Adipocyte (in vitro differentiated cells): ENCODE results near the gene ARHGDIG.

Source experiments
- DNase-seq: peaks from one replicate; pipeline ENCODE4 v3.0.0-alpha.2; 2015; ENCODE audit warnings: low read depth
- H3K27me3 ChIP-seq: replicated peaks from 2 replicates; pipeline ENCODE4 v1.7.0; 2013; ENCODE audit warnings: mild to moderate bottlenecking, low read length, moderate library complexity; ENCODE audit not compliant: control insufficient read depth, insufficient read depth
- H3K36me3 ChIP-seq: 2 replicates; pipeline ENCODE4 v1.7.0; 2013; ENCODE audit warnings: low read length, mild to moderate bottlenecking, moderate library complexity; ENCODE audit not compliant: control insufficient read depth, insufficient read depth, severe bottlenecking
- H3K4me1 ChIP-seq: 2 replicates; pipeline ENCODE4 v1.7.0; 2013; ENCODE audit warnings: mild to moderate bottlenecking, low read length, moderate library complexity; ENCODE audit not compliant: control insufficient read depth, insufficient read depth
- H3K4me3 ChIP-seq: 2 replicates; pipeline ENCODE4 v1.7.0; 2013; ENCODE audit warnings: mild to moderate bottlenecking, low read length, moderate library complexity
- H3K9ac ChIP-seq: 2 replicates; pipeline ENCODE4 v1.7.0; 2013; ENCODE audit warnings: mild to moderate bottlenecking, low read length, moderate library complexity
- H3K9me3 ChIP-seq: 2 replicates; pipeline ENCODE4 v1.7.0; 2013; ENCODE audit warnings: mild to moderate bottlenecking, low read length, moderate library complexity; ENCODE audit not compliant: control insufficient read depth

Gene ARHGDIG

DNA sequence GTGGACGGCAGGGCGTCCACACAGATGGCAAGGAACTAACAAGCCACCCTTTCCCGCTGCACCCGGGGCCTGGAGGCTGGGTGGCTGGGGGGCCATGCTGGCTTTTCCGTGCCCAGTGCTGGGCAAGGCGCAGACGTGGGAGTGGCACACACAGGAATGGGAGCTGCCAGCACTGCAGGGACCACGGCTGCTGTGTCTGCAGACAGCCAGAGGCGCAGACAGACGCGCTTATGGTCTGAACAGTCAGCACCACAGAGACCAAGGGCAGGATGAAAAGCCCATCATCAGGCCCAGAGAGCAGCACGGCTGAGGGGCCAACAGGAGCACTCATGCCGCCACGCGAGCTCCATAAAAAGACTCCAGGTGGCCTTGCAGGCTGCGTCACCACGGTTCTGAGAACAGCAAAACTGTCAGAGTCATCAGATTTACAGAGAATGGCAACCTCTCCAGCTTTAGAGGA, 26.6 kb downstream of the ARHGDIG start:
- Histone ChIP-seq H3K4me3 (no peak overlapping the region), H3K36me3 (peaks cover 34% of the 10 kb centered on the region), H3K9me3 (no peaks in the 10 kb centered on the region), H3K9ac (no peak overlapping the region), H3K4me1 (no peaks in the 10 kb centered on the region), H3K27me3 (no peaks in the 10 kb centered on the region)
- no peak for DNase-seq

DNA sequence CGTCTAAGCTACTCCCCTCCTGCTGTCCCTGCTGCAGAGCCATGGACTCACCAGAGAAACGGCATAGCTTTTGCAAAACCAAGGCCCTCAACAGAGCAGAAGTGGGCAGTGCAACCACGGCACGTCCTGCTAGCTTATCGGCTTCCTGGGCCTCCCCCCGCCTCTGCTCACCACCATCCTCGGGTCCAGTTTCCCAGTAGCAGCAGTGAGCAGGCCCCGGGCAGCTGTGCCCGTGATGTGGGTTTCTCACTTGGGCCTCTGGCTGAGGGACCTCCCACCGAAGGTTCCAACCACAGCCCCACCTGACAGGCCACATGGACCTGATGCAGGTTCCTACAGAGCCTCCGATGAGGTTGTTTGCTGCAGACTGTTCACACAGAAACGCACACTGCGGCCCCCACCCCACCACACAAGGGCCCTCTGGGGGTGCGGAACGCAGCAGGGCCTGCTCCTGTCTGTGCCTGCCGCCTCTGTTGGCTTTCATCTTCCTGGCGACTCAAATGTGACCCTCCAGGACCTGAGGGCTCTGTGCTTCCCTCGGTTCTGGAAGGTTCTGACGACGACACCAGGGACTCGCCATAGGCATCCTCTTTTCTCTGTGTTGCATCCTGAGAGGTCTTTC, 27.4 kb downstream of the ARHGDIG start:
- no peak for DNase-seq
- Histone ChIP-seq H3K9me3 (no peaks in the 10 kb centered on the region), H3K27me3 (no peaks in the 10 kb centered on the region), H3K4me1 (no peaks in the 10 kb centered on the region), H3K36me3 (peaks cover 39% of the 10 kb centered on the region), H3K9ac (no peak overlapping the region), H3K4me3 (no peak overlapping the region)

DNA sequence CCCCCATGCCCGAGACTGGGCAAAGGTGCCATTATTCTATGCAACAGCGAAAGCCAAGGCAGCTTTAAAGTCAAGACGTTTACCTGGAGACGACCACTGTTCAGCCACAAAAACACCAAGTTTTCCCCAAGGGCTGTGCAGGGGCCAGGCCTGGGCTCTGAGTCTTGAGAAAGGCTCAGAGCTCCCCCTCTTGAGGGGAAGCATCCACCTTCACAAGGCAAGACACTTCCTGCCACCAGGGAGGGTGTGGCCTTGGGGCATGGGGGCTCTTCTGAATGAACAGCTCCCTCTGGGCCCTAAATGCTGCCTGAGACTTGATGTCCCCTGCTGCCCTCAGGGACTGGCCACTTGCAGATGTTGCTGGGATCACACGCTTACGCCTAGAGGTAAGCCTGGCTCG, 29.1 kb downstream of the ARHGDIG start:
- peaks cover 38% of the 10 kb centered on the region for H3K36me3 ChIP-seq
- H3K9ac ChIP-seq: no peak overlapping the region
- H3K27me3 ChIP-seq: no peaks in the 10 kb centered on the region
- no peaks in the 10 kb centered on the region for H3K4me1 ChIP-seq
- no peaks in the 10 kb centered on the region for H3K9me3 ChIP-seq
- no peak overlapping the region for H3K4me3 ChIP-seq
- DNase-seq: no peak

DNA sequence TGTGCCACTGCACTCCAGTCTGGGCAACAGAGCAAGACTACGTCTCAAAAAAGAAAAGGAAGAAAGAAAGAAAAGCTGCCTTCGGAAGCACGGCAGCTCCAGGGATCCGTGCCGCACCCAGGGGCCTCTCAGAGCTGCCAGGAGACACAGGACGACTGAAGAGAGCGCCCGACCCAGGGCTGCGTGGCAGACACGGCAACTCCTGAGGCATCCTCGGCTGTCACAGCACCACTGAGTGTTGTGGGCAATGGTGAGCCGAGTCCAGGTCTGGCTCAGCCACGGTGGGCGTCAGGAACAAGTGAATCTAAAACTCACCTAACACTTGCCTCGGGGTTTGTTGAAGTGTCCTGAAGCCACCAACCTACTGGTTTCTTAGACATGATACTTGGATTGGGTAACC, 31.3 kb downstream of the ARHGDIG start:
- peaks cover 31% of the 10 kb centered on the region for H3K36me3 ChIP-seq
- no peaks in the 10 kb centered on the region for H3K4me1 ChIP-seq
- no peaks in the 10 kb centered on the region for H3K27me3 ChIP-seq
- H3K4me3 ChIP-seq: no peak overlapping the region
- no peak overlapping the region for H3K9ac ChIP-seq
- H3K9me3 ChIP-seq: no peaks in the 10 kb centered on the region
- no peak for DNase-seq

DNA sequence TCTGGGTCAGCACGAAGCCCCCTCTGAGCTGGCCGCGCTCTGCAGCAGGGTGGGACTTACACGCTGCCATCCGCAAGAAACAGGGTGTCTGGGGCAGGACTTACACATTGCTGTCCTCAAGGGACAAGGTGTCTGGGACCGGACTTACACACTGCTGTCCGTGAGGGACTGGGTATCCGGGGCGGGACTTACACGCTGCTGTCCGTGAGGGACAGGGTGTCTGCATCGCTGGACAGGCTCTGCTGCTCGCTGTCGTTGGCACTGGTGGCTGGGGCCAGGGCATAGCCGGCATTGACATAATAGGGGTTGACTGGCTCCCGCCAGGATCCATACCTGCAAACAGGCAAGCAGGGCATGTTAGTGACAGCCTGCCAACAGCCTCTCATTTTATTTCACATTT, 34.0 kb downstream of the ARHGDIG start:
- Histone ChIP-seq H3K27me3 (no peaks in the 10 kb centered on the region), H3K9me3 (no peaks in the 10 kb centered on the region), H3K4me1 (no peaks in the 10 kb centered on the region), H3K36me3 (peaks cover 34% of the 10 kb centered on the region), H3K4me3 (no peak overlapping the region), H3K9ac (no peak overlapping the region)
- no peak for DNase-seq

DNA sequence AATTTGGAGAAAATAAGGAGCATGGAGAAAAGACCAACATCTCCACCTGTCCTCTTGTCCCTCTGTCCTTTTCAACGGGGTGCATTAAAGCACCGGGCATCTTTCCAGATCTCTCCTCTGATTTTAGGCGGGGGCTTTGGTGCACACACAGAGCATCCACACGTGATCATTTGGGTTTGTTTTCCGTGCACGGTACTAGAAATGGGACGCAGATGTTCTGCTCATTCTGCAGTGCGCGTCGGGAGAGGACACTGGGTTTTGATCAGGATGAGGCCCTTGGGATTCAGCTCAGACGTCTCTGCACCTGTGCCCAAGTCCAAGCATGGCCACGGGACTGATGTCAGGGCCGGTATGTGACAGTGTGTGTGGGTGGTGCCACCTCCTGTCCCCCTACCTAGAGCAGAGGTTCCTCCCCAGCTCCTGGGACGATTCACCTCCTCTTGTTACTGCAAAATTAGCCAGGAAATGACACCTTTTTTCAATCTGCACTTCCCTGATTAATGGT, 34.5 kb downstream of the ARHGDIG start:
- no peaks in the 10 kb centered on the region for H3K27me3 ChIP-seq
- H3K4me3 ChIP-seq: no peak overlapping the region
- no peaks in the 10 kb centered on the region for H3K4me1 ChIP-seq
- H3K36me3 ChIP-seq: peaks cover 31% of the 10 kb centered on the region
- H3K9me3 ChIP-seq: no peaks in the 10 kb centered on the region
- no peak overlapping the region for H3K9ac ChIP-seq
- no peak for DNase-seq

DNA sequence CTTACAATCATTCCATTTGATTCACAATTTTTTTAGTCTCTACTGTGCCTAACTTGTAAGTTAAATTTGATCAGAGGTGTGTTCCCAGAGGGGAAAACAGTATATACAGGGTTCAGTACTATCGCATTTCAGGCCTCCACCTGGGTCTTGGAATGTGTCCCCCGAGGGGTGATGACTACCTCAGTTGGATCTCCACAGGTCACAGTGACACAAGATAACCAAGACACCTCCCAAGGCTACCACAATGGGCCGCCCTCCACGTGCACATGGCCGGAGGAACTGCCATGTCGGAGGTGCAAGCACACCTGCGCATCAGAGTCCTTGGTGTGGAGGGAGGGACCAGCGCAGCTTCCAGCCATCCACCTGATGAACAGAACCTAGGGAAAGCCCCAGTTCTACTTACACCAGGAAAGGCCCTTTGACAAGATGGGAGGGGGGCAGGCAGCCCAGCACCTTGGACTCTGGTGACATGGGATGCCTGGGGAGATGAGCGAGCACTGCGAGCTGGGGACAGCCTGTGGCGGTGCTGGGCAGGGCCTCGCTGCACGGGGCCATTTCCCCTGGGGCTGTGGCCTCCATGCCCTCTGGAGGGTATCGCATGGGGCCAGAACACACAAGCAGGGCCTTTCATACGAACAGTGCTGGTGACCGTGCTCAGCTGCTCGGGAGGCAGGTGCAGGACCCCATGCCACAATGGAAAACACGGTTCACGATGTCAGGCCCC, 36.5 kb downstream of the ARHGDIG start:
- Histone ChIP-seq H3K27me3 (no peaks in the 10 kb centered on the region), H3K9ac (no peak overlapping the region), H3K9me3 (no peaks in the 10 kb centered on the region), H3K4me3 (no peak overlapping the region), H3K36me3 (peaks cover 27% of the 10 kb centered on the region), H3K4me1 (no peaks in the 10 kb centered on the region)
- no peak for DNase-seq

DNA sequence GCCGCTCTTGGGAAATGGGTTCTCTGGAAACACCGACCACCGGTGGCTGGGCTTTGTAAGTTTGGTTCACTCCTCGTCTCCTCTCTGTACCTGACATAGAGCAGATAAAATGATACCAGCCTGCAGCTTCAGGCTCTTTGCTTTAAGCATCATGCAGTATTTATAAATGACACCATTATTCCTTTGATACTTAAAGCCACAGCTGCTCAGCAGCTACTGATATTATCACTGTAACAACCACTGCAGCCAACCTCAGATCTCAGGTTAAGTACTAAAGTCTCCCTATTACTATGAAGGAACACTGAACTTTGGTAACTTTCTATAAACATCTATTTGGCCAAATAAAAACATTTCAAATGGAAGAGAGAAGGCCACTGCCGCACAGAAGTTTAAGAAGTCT, 37.2 kb downstream of the ARHGDIG start:
- Histone ChIP-seq H3K36me3 (peaks cover 21% of the 10 kb centered on the region), H3K4me3 (no peak overlapping the region), H3K4me1 (no peaks in the 10 kb centered on the region), H3K9me3 (no peaks in the 10 kb centered on the region), H3K27me3 (no peaks in the 10 kb centered on the region), H3K9ac (no peak overlapping the region)
- DNase-seq: no peak

DNA sequence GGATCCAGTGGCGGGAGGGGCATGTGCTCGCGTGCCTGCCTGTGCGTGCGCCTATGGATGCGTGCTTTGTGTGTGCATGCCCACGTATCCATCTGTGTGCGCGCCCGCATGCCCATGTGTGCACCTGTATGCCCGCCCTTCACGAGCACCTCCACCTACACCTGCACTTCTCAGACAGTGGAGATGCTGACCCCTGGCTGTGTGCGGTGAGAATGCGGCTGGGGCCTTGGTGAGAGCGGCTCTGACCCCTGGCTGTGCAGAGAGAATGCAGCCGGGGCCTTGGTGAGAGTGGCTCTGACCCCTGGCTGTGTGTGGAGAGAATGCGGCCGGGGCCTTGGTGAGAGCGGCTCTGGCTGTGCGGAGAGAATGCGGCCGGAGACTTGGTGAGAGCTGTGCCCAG, 38.2 kb downstream of the ARHGDIG start:
- Histone ChIP-seq H3K36me3 (peaks cover 12% of the 10 kb centered on the region), H3K9me3 (no peaks in the 10 kb centered on the region), H3K4me3 (no peak overlapping the region), H3K4me1 (no peaks in the 10 kb centered on the region), H3K27me3 (no peaks in the 10 kb centered on the region), H3K9ac (no peak overlapping the region)
- DNase-seq: no peak

DNA sequence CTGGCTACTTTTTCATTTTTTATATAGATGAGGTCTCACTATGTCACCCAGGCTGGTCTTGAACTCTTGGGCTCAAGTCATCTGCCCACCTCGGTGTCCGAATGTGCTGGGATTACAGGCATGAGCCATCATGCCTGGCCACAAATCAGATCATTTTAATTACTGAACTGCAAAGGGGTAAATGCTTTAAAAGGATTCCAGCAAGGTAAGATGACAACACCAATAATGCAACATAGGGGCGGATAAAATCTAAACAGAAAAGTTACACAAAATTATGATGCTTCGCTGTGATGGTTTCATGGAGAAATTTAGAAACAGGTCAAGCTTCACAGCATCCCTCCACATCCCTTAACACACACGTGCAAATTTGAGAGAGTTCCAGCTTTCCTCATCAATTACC, 39.8 kb downstream of the ARHGDIG start:
- no peak for DNase-seq
- H3K4me1 ChIP-seq: no peaks in the 10 kb centered on the region
- H3K9ac ChIP-seq: no peak overlapping the region
- H3K4me3 ChIP-seq: no peak overlapping the region
- H3K36me3 ChIP-seq: peaks cover 12% of the 10 kb centered on the region
- no peaks in the 10 kb centered on the region for H3K27me3 ChIP-seq
- H3K9me3 ChIP-seq: no peaks in the 10 kb centered on the region

DNA sequence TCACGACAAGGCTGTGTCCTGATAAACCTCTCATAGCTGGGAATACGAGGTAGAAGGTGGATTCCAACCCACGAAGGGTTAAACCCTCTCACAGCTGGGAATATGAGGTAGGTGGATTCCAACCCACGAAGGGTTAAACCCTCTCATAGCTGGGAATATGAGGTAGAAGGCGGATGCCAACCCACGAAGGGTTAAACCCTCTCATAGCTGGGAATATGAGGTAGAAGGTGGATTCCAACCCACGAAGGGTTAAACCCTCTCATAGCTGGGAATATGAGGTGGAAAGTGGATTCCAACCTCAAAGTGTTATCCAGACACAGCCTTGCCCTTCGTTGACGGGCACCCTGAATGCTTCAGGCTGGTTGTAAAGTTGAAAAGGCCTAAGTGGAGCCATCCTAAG, 41.1 kb downstream of the ARHGDIG start:
- no peak overlapping the region for H3K4me3 ChIP-seq
- H3K36me3 ChIP-seq: peaks cover 12% of the 10 kb centered on the region
- H3K4me1 ChIP-seq: no peaks in the 10 kb centered on the region
- DNase-seq: no peak
- H3K9me3 ChIP-seq: no peaks in the 10 kb centered on the region
- H3K27me3 ChIP-seq: no peaks in the 10 kb centered on the region
- H3K9ac ChIP-seq: no peak overlapping the region
